ENCODE data around the gene BCL7A.
"Not testable (repeated sequence)": the region's sequence is repeated elsewhere in the genome, so short reads cannot be mapped to it uniquely, and the experiment has no call there.

Gene BCL7A

DNA sequence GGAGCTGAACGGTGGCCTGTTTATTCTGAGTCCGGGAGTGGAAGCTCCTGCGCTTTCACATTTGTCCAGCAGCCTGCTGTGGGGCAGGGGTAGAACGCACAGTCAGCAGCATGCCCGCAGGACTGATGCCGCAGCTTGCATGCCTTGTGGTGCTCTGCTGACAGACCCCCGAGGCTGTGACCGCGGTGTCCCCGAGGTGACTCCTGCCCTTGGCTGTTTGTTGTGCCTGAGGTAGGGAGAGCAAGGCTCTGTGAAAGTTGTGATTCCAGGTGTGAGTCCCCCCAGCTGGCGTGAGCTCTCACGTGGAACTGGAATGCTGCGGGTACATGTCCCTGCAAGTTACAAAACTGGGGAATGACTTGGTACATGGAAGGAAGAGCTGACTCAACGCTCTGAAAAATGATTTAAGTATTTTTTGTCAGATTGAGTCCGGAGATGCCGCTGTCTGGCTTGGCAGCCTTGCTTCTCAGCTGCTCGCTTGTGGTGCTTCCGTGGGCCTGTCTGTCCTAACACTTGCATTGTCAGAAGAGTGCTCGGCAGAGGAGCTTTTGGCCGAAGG lies 75.0 kb downstream of the BCL7A start:
- no peak for DNase-seq

GRCh38 chr12:122097584-122097926 lies 75.9 kb downstream of the BCL7A start:
- DNase-seq: no peak

DNA sequence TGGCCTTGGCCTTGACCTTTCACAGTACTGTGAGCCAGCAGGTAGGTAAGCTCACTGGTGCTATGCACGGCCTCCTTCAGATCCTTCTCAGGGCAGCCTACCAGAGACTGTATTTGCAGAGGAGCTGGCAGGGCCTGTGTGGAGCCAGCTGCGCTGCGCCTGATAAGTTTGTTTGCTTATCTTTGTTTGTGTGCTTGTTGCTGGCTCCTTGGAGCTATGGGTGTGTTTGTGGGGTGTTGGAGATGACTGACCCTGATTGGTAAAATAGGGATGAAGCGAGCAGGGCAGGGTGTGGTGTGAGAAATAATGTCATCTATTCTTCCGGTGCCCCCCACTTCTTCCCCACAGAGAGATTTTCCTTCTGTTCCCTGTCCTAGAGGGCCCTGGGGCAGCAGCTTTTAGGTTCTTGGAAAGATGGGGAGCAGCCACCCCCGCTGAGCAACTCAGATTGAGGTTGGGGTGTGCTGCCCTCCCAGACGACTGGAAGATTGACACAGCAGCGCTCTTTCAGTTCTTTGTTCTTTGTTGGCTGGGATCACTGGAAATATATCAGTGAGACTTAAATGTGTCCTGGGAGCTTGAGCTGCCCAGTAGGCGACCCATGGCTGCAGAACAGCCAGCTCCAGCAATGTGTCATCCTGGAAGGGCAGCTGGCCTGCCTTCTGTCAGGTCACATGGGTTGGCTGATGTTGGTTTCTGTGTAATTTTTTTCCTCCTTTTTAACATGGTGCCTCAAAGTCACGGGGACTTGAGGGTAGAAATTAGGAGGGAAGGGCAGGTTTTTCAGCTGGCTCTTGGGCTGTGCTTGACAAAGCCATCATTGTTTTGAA lies 76.5 kb downstream of the BCL7A start:
- DNase-seq: peak; percentile 45

GRCh38 chr12:122099280-122099749 lies 77.6 kb downstream of the BCL7A start:
- no peak for DNase-seq

DNA sequence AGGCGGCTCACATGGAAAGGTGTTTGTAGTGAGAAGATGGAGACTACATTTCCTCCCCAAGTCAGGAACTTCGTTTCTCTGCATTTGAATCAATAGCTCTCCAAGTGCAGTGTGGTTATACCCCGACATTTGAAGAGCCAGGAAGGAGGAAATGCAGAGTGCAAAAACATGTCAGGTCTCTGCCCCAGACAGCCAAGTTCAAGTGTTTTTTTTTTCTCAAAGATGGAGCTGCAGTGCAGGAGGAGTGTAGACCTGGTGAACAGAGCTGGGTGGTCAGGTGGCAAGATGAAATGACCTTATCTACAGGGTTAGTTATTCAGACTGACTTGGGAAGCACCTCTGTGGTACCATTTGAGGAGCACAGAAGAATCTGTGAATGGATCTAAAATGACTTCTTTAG lies 78.2 kb downstream of the BCL7A start:
- no peak for DNase-seq

DNA sequence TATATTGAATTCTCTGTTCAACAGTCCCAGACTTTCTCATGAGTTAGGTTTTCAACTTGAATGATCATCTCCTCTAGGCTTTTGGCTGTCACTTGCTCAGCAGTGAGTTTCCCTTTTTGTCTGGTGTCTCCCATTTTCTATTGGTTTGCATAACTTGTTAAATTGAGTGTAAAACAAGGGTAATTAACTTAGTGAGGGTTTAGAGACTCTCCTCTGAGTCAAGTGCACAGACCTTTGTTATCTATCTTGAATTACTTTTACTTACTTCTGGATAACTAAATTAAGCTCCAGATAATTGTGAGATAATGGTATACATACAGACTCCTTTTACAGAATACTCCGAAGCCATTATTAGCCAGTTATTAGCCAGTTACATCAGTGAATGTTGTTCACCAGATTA lies 78.9 kb downstream of the BCL7A start:
- no peak for DNase-seq

DNA sequence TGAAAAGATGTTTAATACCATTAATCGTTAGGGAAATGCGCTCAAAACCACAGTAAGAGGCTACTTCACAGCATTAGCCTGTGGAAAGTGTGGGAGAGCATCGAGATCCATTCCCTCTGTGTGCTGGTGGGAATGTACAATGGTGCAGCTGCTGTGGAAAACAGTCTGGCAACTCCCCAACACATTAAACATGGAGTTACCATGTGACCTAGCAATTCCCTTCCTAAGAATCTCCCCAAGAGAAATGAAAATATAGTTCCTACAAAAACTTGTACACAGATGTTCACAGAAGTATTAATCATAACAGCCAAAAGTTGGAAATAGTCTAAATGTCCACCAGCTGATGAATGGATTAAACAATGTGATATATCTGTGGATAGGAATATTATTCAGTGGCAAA lies 80.6 kb downstream of the BCL7A start:
- no peak for DNase-seq

GRCh38 chr12:122104844-122105243 lies 83.2 kb downstream of the BCL7A start:
- DNase-seq: no peak

DNA sequence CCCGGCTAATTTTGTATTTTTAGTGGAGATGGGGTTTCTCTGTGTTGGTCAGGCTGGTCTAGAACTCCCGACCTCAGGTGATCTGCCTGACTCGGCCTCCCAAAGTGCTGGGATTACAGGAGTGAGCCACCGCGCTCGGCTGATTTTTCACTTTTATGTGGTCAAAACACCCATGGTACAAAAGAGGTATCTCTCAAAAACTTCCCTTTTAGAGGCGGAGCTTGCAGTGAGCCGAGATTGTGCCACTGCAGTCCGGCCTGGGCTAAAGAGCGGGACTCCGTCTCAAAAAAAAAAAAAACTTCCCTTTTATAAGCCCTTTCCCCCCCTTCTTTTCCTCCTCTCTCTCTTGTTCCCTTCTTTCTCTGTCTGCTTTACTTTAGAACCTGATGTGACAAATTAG lies 83.8 kb downstream of the BCL7A start:
- not testable (repeated sequence) for DNase-seq

DNA sequence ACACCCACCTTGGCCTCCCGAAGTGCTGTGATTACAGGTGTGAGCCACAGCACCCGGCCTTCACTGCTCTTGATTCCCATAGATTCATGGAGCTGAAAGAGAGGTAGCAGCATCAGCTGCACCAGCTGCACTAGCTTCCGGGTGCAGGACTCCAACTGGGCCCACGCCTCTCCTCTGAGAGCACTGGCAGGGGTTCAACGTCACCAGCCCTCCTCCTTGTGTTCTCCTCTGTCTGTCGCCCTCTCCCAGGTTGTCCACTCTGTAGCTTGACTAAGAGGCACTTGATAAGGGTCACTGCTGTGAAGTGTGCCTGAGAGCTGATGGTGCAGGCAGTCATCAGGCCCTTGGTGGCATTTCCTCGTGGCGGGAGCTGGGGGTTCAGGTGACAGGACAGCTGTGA lies 85.2 kb downstream of the BCL7A start:
- DNase-seq: no peak

DNA sequence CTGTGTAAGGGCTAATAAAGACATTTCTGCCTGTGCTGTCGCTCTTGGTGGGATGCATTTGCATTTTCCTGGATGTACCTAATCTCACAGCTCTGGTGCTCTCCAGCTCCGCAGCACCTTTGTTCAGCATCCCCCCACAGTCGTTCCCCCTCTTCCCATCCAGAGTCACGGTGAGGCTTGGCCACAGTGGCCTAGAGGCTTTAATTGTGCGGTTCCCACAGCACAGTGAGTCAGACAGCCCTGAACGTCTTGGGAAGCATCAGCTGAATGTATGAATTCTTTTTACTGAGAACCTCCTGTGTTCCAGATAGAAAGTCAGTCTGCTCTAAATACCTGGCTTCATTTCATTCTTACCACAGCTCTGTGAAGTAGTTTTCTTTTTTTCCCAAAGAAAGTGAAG lies 85.6 kb downstream of the BCL7A start:
- DNase-seq: peak; percentile 68

DNA sequence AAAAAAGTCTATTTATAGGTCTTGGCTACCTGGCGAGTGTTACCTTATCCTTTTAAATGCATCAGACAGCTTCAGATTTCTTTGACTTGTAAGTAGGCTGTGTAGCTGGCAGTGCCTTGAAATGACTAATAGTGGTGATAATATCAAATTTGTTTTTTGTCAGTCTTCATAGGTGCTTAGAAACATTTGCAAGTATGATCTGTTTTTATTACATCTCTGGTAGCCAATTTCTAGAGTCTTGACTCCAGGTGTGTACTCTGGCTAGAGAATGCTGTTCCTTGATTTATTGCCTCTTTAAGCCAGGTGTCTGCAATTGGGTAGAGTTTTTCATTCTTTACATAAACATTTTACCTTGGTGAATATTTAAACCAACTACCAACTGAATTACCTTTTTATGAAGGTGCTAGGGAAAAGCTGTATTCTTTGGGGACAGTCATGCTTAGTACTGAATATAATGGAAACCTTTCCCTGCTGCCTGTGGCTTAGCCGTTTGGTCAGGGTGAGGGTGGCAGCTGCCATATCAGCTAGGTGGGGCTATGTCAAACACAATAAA lies 89.5 kb downstream of the BCL7A start:
- DNase-seq: no peak
